HG02852 (cell line): ENCODE results near the gene COL13A1.

Experiments used
- ATAC-seq: cut with Tn5 transposase; IDR thresholded peaks from one replicate; pipeline ENCODE4 v1.9.1; 2021; ENCODE audit warnings: mild to moderate bottlenecking, moderate library complexity; ENCODE audit not compliant: unreplicated experiment

COL13A1 gene

DNA sequence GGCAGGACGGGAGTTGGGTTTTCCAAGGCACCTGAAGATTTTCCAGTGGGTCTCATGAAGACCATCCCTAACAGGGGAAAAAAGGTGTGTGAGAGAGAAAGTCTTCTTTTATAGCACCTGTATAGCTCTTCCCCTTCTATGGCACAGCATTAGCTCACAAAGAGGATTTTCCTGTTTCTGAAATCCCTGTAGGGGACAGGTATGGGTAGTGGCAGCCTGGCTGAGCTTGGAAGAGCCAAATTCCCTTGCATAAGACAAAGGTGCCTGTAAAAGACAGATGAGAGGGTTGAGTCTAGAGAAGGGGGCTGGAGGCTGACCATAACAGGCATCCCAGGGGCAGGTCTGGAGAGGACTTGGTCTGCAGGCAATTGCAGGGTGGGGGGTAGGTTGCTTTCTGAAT is 63.7 kb downstream of the COL13A1 start:
- no peak for ATAC-seq

DNA sequence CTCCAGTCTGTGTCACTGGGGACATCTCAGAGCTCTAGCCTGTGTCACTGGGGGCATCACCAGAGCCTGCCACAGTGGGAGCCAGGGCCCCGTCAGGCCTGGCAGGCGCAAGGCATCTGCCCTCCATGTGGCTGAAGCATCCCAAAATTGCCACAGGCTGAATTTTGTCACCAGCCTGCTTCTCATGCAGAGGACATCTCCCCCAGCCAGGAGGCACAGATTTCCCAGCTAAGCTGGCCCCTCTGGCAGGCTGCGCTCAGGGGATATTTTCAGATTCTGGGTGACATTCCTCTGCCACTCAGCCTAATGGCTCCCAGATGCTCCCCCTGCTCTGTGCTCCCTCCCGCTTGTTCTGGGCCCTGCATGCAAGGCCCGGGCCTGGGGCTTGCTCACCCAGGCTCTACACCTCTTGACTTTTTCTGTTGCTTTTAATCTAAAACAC is 64.6 kb downstream of the COL13A1 start:
- no peak for ATAC-seq

DNA sequence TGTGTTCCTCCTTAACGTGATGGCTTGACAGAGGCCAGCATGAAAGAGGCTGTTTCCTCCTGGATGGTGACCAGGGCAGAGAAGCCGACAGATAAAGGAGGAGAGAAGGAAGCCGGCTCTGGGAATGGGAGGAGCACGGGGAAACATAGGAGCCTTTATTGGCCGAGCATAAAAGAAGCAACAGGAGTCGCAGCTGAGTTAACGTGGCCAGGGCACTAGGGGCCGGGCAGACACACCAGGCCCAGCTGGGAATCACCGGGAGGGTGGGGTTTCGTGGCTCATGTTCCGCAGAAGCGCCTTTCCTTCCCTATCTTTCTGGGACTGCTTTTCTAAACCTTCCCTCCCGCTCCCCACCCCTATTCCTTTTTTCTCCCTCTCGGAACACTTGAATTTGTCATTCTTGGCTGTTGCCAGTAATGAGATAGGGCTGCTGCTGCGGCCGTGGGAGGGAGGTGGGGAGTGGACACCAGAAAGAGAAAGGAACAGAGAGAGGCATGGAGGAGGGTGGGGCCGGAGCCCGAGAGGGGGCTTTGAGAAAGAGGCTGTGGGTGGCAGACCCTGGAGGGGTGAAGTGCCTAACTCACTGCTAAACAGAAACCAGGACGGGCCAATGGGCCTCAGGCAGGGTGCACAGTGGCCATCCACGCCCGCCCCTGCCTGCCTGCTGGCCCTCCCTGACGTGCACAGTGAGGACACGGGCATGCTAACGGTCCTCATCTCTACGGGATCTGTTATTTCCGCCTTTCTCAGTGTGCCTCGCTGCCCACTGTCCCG is 65.2 kb downstream of the COL13A1 start:
- ATAC-seq, result no peak

DNA sequence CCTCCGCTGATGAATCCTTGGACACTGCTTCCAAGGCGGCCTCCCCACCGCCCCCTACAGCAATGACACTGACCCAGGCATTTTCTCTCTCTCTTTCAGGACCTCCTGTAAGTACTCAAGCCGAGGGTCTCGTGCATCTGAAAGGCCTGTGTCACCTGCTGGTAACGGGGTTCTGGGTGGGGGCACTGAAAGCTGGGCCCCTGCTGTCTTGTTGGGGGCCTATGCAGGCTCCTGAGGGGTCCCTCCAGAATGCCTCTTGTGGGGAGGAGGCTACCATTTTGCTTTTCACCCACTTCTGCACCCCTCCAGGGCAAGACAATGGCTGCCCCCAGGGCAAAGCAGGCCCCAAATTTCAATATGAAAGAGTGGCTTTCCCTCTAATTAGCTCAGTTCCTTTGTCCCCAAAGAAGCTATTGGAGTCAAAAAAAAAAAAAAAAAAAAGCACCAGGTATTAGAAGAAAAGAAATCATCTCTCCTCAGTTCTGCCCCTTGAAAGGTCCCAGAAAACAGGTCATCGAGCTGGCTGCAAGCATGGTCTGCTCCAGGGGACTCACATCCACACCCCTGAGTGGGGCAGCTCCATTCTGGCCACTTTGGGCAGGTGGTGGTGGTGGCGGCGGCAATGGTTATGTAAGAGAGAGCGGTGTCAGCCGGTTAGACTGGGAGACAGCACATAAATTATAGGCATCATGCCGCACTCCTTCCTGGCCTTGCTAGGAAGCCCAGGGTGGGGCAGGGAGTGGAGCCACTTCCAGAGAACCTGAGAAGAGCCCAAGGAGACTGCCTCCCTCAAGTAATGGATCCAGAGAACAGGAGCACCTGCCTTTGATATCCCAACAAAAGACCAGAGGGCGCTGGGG is 66.2 kb downstream of the COL13A1 start:
- ATAC-seq, result no peak

- ATAC-seq, result no peak
Measured at GRCh38 chr10:69868821-69869220, 67.1 kb downstream of the COL13A1 start.

GRCh38 chr10:69869291-69869961 is 67.7 kb downstream of the COL13A1 start:
- ATAC-seq, result no peak

- no peak for ATAC-seq
Measured at GRCh38 chr10:69870591-69870990, 68.9 kb downstream of the COL13A1 start.

DNA sequence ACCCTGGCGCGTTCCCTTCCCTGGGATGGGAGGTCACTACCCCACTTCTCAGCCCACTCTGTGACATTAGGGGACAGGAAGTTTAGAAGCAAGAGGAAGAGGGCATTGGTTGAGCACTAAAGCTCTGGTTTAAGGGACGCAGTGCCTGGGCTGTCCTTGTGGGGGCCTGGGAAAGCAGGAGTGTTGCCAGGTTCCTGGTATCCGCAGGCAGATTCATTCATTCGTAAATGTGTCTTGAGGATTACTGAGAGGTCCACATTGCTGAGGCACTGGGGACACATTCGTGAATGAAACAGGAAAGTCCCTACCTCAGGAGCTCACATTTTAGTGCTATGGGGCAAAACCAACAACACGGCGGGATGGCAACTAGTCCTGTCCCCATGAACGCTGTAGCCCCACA is 69.4 kb downstream of the COL13A1 start:
- ATAC-seq, result no peak

DNA sequence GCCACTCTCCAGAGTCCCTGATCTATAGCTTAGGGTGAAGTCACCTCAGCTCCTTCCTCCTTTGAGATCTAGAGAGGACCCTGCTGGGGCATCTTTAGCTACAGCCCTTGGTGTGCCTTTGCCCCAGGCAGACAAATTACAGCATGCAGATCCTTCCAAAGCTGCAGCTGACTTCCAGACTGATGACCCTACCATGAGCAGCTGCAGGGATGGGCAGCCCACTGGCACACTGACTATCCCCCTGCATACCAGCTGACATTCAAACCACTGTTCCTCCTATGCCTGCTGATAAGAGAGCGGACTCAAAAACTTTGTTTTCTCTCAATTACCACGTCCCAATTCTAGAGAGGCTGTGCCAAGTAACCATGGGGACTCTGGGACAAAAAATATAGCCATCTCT is 70.6 kb downstream of the COL13A1 start:
- no peak for ATAC-seq

- no peak for ATAC-seq
Measured at GRCh38 chr10:69873135-69873639, 71.5 kb downstream of the COL13A1 start.

DNA sequence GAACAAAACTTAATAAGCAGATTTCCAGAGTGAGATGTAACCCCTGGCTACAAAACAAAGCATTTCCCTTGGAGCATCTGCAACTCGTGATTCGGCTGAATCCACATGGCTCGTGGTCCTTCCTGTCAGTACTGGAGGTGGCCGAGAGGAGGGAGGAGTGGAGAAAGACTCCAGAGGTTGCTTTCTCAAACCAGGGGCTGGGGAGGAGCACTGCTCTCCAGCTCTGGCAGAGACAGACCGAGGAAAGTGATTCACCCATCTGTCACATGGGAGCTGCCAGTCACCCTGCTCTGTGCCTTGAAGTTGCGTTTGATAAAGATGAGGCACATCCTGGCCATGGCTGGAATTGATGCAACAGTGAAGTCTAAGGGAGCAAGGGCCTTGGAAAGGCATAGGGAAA is 72.7 kb downstream of the COL13A1 start:
- no peak for ATAC-seq

DNA sequence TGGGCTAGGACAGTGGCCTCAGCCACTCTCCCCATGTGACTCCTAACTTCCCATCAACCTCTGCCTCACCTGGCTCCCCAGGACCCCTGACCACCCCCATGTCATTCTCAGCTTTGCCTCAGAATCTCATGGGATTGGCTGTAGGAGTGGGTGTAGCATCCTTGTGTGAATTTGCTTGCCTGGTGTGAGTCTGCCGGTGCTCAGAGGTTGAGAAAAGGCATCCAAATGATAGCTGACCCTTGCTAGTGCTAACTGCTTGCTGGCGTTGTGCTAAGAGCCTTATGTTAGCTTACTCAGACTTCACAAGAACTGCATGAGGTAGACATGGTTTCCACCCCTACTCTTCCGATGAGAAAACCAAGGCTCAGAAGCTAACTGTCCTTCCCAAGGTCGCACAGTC is 74.2 kb downstream of the COL13A1 start:
- ATAC-seq, result no peak

GRCh38 chr10:69876286-69876685 is 74.6 kb downstream of the COL13A1 start:
- ATAC-seq, result no peak

DNA sequence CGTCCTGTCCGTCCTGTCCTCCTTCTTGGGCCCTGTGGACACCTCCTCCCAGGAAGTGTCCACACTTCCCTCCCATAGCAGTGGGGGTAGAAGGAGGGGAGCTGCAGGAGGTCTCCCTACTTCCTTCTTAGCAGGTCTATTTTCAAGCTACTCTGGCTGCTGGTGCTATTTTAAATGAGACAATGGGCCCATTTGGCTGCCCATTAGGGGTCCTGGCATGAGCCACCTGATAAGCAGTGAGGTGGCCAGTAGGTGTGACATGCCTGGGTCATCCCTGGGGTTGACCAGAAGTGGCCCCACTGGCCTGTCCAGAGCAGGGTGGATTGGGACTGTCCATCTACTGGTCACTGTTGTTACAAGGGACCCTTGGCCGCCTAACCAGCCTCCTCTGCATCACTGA is 75.2 kb downstream of the COL13A1 start:
- ATAC-seq, result no peak

DNA sequence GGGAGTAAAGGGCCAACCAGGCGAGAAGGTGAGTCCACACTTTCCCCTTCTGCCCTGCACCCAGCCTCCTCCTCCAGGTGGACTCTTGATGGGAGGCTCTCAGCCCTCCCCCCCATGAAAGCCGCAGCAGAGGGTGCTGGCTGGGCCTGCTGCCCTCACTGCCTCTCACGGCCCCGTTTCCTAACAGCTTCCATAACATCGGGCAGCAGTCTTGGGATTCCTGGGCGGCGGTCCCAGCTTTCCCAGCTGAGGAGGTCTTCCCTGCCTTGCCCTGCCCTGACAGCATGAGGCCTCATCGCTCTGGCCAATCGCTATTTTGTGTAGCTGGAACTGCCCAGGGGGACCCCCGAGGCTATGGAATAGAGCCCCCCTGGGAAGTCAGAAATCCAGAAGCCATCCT is 76.3 kb downstream of the COL13A1 start:
- no peak for ATAC-seq

GRCh38 chr10:69878951-69879350 is 77.2 kb downstream of the COL13A1 start:
- no peak for ATAC-seq

DNA sequence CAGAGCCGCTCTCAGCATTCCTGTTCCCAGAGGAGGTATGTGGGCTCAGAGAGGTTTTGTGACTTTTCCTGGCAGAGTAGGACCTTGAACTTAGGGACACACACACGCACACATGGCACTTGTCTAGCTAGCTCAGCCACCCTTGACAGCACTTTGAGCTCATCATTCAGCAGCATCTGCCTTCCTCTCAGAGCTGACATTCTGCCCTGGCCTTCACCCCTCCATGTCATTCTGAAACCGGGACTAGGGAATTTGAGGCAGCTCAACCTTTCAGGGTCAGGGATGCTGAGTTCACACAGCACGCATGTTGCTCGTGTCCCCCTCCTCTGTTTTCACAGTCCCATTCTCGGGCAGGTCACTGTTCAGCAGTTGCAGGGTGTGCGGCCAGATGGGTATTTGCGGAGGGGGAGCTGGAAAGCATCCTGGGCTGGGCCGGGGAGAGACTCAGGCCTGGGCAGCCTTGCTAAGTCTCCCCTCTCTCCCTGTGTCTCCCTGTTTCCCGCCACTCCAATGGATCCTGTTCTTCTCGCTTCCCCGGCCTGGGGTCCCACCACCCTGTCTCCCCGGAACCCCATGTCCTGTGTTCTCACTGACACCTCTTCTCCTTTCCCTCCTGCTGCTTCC is 78.0 kb downstream of the COL13A1 start:
- no peak for ATAC-seq

- no peak for ATAC-seq
Measured at GRCh38 chr10:69880301-69881081, 78.8 kb downstream of the COL13A1 start.

GRCh38 chr10:69881202-69881601 is 79.5 kb downstream of the COL13A1 start:
- no peak for ATAC-seq
